ENCODE data around the gene TGFBR2.
A peak's percentile ranks its signal among the peaks of the same experiment; 100 is the strongest.

Gene TGFBR2

GRCh38 chr3:30681649-30682211 lies 75.3 kb downstream of the TGFBR2 start:
- Histone ChIP-seq H3K9me3 (ENCODE audit: control insufficient read depth in 1 of 2, low read length in 2 of 2) (no peaks in the 10 kb centered on the region), H3K4me3 (ENCODE audit: low read depth in 1 of 2, low read length in 2 of 2) (no peak overlapping the region), H3K36me3 (ENCODE audit: control insufficient read depth in 1 of 2, insufficient read depth in 2 of 2, low read length in 2 of 2) (peaks cover 8 to 36% of the 10 kb centered on the region in 2 donors), H3K27ac (ENCODE audit: low read length) (peak overlapping the region; percentile 58), H3K4me1 (ENCODE audit: control insufficient read depth in 1 of 2, insufficient read depth in 2 of 2, low read length in 2 of 2) (peaks cover 31 to 84% of the 10 kb centered on the region in 2 donors), H3K27me3 (ENCODE audit: low read depth, low read length) (no peaks in the 10 kb centered on the region)

GRCh38 chr3:30682434-30683155 lies 76.2 kb downstream of the TGFBR2 start:
- Histone ChIP-seq H3K27me3 (ENCODE audit: low read depth, low read length) (no peaks in the 10 kb centered on the region), H3K4me1 (ENCODE audit: control insufficient read depth in 1 of 2, insufficient read depth in 2 of 2, low read length in 2 of 2) (peaks cover 31 to 78% of the 10 kb centered on the region in 2 donors), H3K27ac (ENCODE audit: low read length) (peak overlapping the region; percentile 58), H3K4me3 (ENCODE audit: low read depth in 1 of 2, low read length in 2 of 2) (no peak overlapping the region), H3K9me3 (ENCODE audit: control insufficient read depth in 1 of 2, low read length in 2 of 2) (no peaks in the 10 kb centered on the region), H3K36me3 (ENCODE audit: control insufficient read depth in 1 of 2, insufficient read depth in 2 of 2, low read length in 2 of 2) (peaks cover 8 to 28% of the 10 kb centered on the region in 2 donors)

- Histone ChIP-seq H3K9me3 (ENCODE audit: control insufficient read depth in 1 of 2, low read length in 2 of 2) (no peaks in the 10 kb centered on the region), H3K27me3 (ENCODE audit: low read depth, low read length) (no peaks in the 10 kb centered on the region), H3K27ac (ENCODE audit: low read length) (peak overlapping the region; percentile 58), H3K4me3 (ENCODE audit: low read depth in 1 of 2, low read length in 2 of 2) (no peak overlapping the region), H3K4me1 (ENCODE audit: control insufficient read depth in 1 of 2, insufficient read depth in 2 of 2, low read length in 2 of 2) (peaks cover 40 to 83% of the 10 kb centered on the region in 2 donors), H3K36me3 (ENCODE audit: control insufficient read depth in 1 of 2, insufficient read depth in 2 of 2, low read length in 2 of 2) (peaks cover 15 to 27% of the 10 kb centered on the region in 2 donors)
Observed at GRCh38 chr3:30683769-30684168, 77.4 kb downstream of the TGFBR2 start.

GRCh38 chr3:30684356-30684755 lies 78.0 kb downstream of the TGFBR2 start:
- H3K4me3 ChIP-seq (ENCODE audit: low read depth in 1 of 2, low read length in 2 of 2): no peak overlapping the region
- peaks cover 15 to 24% of the 10 kb centered on the region in 2 donors for H3K36me3 ChIP-seq (ENCODE audit: control insufficient read depth in 1 of 2, insufficient read depth in 2 of 2, low read length in 2 of 2)
- no peaks in the 10 kb centered on the region for H3K27me3 ChIP-seq (ENCODE audit: low read depth, low read length)
- peaks cover 46 to 83% of the 10 kb centered on the region in 2 donors for H3K4me1 ChIP-seq (ENCODE audit: control insufficient read depth in 1 of 2, insufficient read depth in 2 of 2, low read length in 2 of 2)
- H3K9me3 ChIP-seq (ENCODE audit: control insufficient read depth in 1 of 2, low read length in 2 of 2): no peaks in the 10 kb centered on the region
- no peak overlapping the region for H3K27ac ChIP-seq (ENCODE audit: low read length)

GRCh38 chr3:30685267-30685667 lies 78.9 kb downstream of the TGFBR2 start:
- no peak overlapping the region for H3K27ac ChIP-seq (ENCODE audit: low read length)
- peaks cover 21 to 28% of the 10 kb centered on the region in 2 donors for H3K36me3 ChIP-seq (ENCODE audit: control insufficient read depth in 1 of 2, insufficient read depth in 2 of 2, low read length in 2 of 2)
- H3K4me1 ChIP-seq (ENCODE audit: control insufficient read depth in 1 of 2, insufficient read depth in 2 of 2, low read length in 2 of 2): peaks cover 55 to 85% of the 10 kb centered on the region in 2 donors

GRCh38 chr3:30686176-30686575 lies 79.8 kb downstream of the TGFBR2 start:
- Histone ChIP-seq H3K4me3 (ENCODE audit: low read depth in 1 of 2, low read length in 2 of 2) (no peak overlapping the region), H3K27me3 (ENCODE audit: low read depth, low read length) (no peaks in the 10 kb centered on the region), H3K36me3 (ENCODE audit: control insufficient read depth in 1 of 2, insufficient read depth in 2 of 2, low read length in 2 of 2) (peaks cover 23 to 34% of the 10 kb centered on the region in 2 donors), H3K27ac (ENCODE audit: low read length) (no peak overlapping the region), H3K4me1 (ENCODE audit: control insufficient read depth in 1 of 2, insufficient read depth in 2 of 2, low read length in 2 of 2) (peaks cover 57 to 88% of the 10 kb centered on the region in 2 donors), H3K9me3 (ENCODE audit: control insufficient read depth in 1 of 2, low read length in 2 of 2) (no peaks in the 10 kb centered on the region)

More at GRCh38 chr3:30685267-30685667, 78.9 kb downstream of the TGFBR2 start:
- no peaks in the 10 kb centered on the region for H3K27me3 ChIP-seq (ENCODE audit: low read depth, low read length)
- H3K4me3 ChIP-seq (ENCODE audit: low read depth in 1 of 2, low read length in 2 of 2): no peak overlapping the region
- no peaks in the 10 kb centered on the region for H3K9me3 ChIP-seq (ENCODE audit: control insufficient read depth in 1 of 2, low read length in 2 of 2)

GRCh38 chr3:30686799-30687198 lies 80.4 kb downstream of the TGFBR2 start:
- Histone ChIP-seq H3K36me3 (ENCODE audit: control insufficient read depth in 1 of 2, insufficient read depth in 2 of 2, low read length in 2 of 2) (peaks cover 26 to 34% of the 10 kb centered on the region in 2 donors), H3K4me3 (ENCODE audit: low read depth in 1 of 2, low read length in 2 of 2) (no peak overlapping the region), H3K27ac (ENCODE audit: low read length) (no peak overlapping the region)

GRCh38 chr3:30687930-30688570 lies 81.6 kb downstream of the TGFBR2 start:
- Histone ChIP-seq H3K27ac (ENCODE audit: low read length) (peak overlapping the region; percentile 83), H3K27me3 (ENCODE audit: low read depth, low read length) (no peaks in the 10 kb centered on the region), H3K36me3 (ENCODE audit: control insufficient read depth in 1 of 2, insufficient read depth in 2 of 2, low read length in 2 of 2) (peaks cover 32 to 41% of the 10 kb centered on the region in 2 donors), H3K4me3 (ENCODE audit: low read depth in 1 of 2, low read length in 2 of 2) (no peak overlapping the region), H3K9me3 (ENCODE audit: control insufficient read depth in 1 of 2, low read length in 2 of 2) (no peaks in the 10 kb centered on the region), H3K4me1 (ENCODE audit: control insufficient read depth in 1 of 2, insufficient read depth in 2 of 2, low read length in 2 of 2) (peaks cover 48 to 82% of the 10 kb centered on the region in 2 donors)

More at GRCh38 chr3:30686799-30687198, 80.4 kb downstream of the TGFBR2 start:
- no peaks in the 10 kb centered on the region for H3K27me3 ChIP-seq (ENCODE audit: low read depth, low read length)
- H3K4me1 ChIP-seq (ENCODE audit: control insufficient read depth in 1 of 2, insufficient read depth in 2 of 2, low read length in 2 of 2): peaks cover 57 to 86% of the 10 kb centered on the region in 2 donors
- no peaks in the 10 kb centered on the region for H3K9me3 ChIP-seq (ENCODE audit: control insufficient read depth in 1 of 2, low read length in 2 of 2)

GRCh38 chr3:30688776-30689641 lies 82.6 kb downstream of the TGFBR2 start:
- Histone ChIP-seq H3K4me1 (ENCODE audit: control insufficient read depth in 1 of 2, insufficient read depth in 2 of 2, low read length in 2 of 2) (peaks cover 42 to 76% of the 10 kb centered on the region in 2 donors), H3K27ac (ENCODE audit: low read length) (peak overlapping the region; percentile 83), H3K27me3 (ENCODE audit: low read depth, low read length) (no peaks in the 10 kb centered on the region), H3K9me3 (ENCODE audit: control insufficient read depth in 1 of 2, low read length in 2 of 2) (no peaks in the 10 kb centered on the region), H3K4me3 (ENCODE audit: low read depth in 1 of 2, low read length in 2 of 2) (peak overlapping the region in 1 of 2 donors; percentile 17), H3K36me3 (ENCODE audit: control insufficient read depth in 1 of 2, insufficient read depth in 2 of 2, low read length in 2 of 2) (peaks cover 30 to 37% of the 10 kb centered on the region in 2 donors)

GRCh38 chr3:30690199-30690598 lies 83.8 kb downstream of the TGFBR2 start:
- Histone ChIP-seq H3K9me3 (ENCODE audit: control insufficient read depth in 1 of 2, low read length in 2 of 2) (no peaks in the 10 kb centered on the region), H3K4me1 (ENCODE audit: control insufficient read depth in 1 of 2, insufficient read depth in 2 of 2, low read length in 2 of 2) (peaks cover 33 to 67% of the 10 kb centered on the region in 2 donors), H3K4me3 (ENCODE audit: low read depth in 1 of 2, low read length in 2 of 2) (no peak overlapping the region), H3K27me3 (ENCODE audit: low read depth, low read length) (no peaks in the 10 kb centered on the region), H3K27ac (ENCODE audit: low read length) (peak overlapping the region; percentile 83), H3K36me3 (ENCODE audit: control insufficient read depth in 1 of 2, insufficient read depth in 2 of 2, low read length in 2 of 2) (peaks cover 35 to 45% of the 10 kb centered on the region in 2 donors)

Data from muscle layer of duodenum (tissue), 2 donors.